Measurements from ENCODE around the gene MYH13. TPM values are rescaled to one million over a fixed set of nuclear protein-coding genes. Genes with fewer than 3 reads are reported as not detected.

Gene MYH13
- total RNA-seq, 2 donors from 2014 or later = not detected

DNA sequence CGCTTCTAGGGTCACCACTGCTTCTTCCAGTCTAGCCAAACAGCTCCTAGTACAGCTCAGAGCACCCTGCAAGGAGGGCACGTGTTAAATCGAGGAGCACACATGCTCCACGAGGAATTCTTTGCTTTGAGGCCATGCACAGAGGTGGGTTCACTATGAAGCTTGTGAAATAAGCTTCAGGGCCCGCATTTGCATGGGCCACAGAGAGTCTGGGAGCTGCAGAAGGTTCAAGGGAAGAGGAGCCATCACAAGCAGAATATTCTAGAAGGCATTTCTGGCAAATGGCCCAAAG, 55.3 kb downstream of the MYH13 start:
- Histone ChIP-seq H3K27ac (no peak overlapping the region), H3K27me3 (no peaks in the 10 kb centered on the region), H3K36me3 (replicated peaks in 1 of 2; ENCODE audit: insufficient read depth in 1 of 2, low read depth in 2 of 2) (no peaks in the 10 kb centered on the region), H3K4me3 (no peak overlapping the region), H3K4me1 (no peaks in the 10 kb centered on the region), H3K9me3 (no peaks in the 10 kb centered on the region)
- ATAC-seq = no peak
- TF ChIP-seq, protein P1, sequence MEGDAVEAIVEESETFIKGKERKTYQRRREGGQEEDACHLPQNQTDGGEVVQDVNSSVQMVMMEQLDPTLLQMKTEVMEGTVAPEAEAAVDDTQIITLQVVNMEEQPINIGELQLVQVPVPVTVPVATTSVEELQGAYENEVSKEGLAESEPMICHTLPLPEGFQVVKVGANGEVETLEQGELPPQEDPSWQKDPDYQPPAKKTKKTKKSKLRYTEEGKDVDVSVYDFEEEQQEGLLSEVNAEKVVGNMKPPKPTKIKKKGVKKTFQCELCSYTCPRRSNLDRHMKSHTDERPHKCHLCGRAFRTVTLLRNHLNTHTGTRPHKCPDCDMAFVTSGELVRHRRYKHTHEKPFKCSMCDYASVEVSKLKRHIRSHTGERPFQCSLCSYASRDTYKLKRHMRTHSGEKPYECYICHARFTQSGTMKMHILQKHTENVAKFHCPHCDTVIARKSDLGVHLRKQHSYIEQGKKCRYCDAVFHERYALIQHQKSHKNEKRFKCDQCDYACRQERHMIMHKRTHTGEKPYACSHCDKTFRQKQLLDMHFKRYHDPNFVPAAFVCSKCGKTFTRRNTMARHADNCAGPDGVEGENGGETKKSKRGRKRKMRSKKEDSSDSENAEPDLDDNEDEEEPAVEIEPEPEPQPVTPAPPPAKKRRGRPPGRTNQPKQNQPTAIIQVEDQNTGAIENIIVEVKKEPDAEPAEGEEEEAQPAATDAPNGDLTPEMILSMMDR (IDR thresholded peaks at IDR 0.05) = no peak
- TF ChIP-seq POLR2A (IDR thresholded peaks at IDR 0.05) = no peak
- intact Hi-C loops (cut with DNase I) = no loop called here
- WGBS, 2 donors = 55 to 72% methylated on average over 5 of the region's 5 CpGs
- no peak for DNase-seq

DNA sequence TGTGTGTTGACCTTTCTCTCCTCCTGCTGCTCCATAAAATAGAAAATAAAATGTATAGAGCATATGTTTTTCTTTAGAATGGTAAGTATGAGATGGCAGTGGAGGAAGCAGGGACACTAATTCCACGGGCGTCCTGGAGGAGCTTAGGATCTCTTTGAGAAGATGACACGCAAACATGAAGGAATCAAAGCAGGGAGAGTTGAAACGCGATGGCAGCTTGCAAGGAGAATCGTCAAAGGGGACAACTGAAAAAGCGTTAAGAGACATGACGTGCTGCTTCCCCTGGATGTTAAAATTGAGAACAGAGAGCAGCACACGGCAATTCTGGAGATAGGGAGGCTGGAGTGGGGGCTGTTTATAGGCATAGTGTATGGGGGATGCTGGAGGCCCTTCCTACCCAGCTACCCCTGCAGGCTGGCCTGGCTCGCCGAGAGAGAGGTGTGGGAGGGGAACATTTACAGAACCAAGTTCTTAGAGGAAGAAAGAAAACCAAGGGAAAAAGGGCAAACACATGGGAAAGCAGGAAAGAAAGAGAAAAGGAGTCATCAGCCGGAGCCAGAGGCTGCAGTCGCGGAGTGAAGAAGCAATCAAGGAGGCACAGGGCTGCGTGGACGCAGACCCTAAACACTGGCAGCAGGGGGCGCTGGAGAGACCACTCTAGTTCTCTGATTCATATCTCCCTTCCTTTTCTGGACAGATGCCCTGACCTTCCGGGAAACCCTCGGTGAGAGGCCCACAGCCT, 55.8 kb downstream of the MYH13 start:
- H3K4me1 ChIP-seq = no peaks in the 10 kb centered on the region
- intact Hi-C loops (cut with DNase I) = no loop called here
- no peaks in the 10 kb centered on the region for H3K36me3 ChIP-seq (replicated peaks in 1 of 2; ENCODE audit: insufficient read depth in 1 of 2, low read depth in 2 of 2)
- ATAC-seq (no peak), DNase-seq (peak; percentile 14 to 74 (median 62))
- 45 to 60% methylated on average over 17 to 19 of the region's 19 CpGs for WGBS, 2 donors
- TF ChIP-seq, protein P1 (IDR thresholded peaks at IDR 0.05) = peak in 4 of 7 experiments; percentile 24 to 58 (median 40)
- no peak for TF ChIP-seq POLR2A (IDR thresholded peaks at IDR 0.05)
- H3K27ac ChIP-seq = no peak overlapping the region
- no peaks in the 10 kb centered on the region for H3K9me3 ChIP-seq
- H3K4me3 ChIP-seq = no peak overlapping the region
- H3K27me3 ChIP-seq = no peaks in the 10 kb centered on the region

DNA sequence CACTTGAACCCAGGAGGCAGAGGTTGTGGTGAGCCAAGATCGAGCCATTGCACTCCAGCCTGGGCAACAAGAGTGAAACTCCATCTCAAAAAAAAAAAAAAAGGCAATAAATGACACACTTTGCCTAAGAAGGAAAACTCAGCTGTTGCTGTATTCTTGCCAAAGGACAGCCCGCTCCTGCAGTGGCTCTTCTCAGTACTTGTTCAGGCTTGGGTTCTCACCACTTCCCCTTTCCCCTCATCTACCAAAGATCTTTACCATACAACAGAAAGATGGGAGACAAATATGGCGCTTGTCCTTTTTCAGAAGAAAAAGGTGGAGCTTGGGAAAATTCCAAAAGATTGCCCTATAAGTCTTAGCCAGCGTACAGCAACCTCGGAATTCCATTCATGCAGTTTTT, 58.5 kb downstream of the MYH13 start:
- TF ChIP-seq POLR2A (IDR thresholded peaks at IDR 0.05) = no peak
- TF ChIP-seq, protein P1 (IDR thresholded peaks at IDR 0.05) = no peak
- Histone ChIP-seq H3K36me3 (replicated peaks in 1 of 2; ENCODE audit: insufficient read depth in 1 of 2, low read depth in 2 of 2) (no peaks in the 10 kb centered on the region), H3K9me3 (no peaks in the 10 kb centered on the region), H3K27ac (no peak overlapping the region), H3K27me3 (no peaks in the 10 kb centered on the region), H3K4me1 (no peaks in the 10 kb centered on the region), H3K4me3 (no peak overlapping the region)
- DNase-seq (no peak), ATAC-seq (no peak)
- WGBS, 2 donors = 63 to 65% methylated on average over 5 of the region's 5 CpGs
- intact Hi-C loops (cut with DNase I) = no loop called here

DNA sequence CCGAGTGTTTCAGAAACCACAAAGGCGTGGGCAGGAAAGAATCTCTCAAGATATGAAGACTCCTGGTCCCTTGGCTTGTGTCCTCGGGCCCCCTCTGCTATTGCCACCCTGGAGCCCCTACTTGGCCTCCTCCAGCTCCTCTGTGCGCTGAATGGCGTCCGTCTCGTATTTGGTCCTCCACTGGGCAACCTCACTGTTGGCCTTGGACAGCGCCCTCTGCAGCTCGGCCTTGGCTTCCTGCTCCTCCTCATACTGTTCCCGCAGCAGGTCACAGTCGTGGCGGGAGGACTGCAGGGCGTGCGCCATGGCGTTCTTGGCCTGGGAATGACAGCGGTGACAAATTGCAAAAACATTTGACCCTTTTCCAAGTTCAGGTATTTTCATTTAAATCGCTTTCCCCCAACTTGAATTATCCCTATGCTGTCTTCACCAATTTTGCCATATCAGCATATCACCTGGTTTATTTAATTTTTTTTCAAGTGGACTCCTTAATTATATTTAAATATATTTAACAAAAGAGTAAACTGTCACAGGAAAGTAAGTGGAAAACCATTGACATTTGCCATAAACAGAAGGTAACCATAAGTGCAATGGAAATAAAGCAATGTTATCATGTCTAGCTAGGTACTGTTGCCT, 59.7 kb downstream of the MYH13 start:
- no peak for ATAC-seq
- H3K27me3 ChIP-seq = no peaks in the 10 kb centered on the region
- intact Hi-C loops (cut with DNase I) = no loop called here
- no peaks in the 10 kb centered on the region for H3K36me3 ChIP-seq (replicated peaks in 1 of 2; ENCODE audit: insufficient read depth in 1 of 2, low read depth in 2 of 2)
- H3K4me3 ChIP-seq = no peak overlapping the region
- no peaks in the 10 kb centered on the region for H3K4me1 ChIP-seq
- 61 to 74% methylated on average over 17 of the region's 17 CpGs for WGBS, 2 donors
- H3K9me3 ChIP-seq = no peaks in the 10 kb centered on the region
- H3K27ac ChIP-seq = no peak overlapping the region
- DNase-seq = no peak
- TF ChIP-seq, protein P1 (IDR thresholded peaks at IDR 0.05) = no peak
- no peak for TF ChIP-seq POLR2A (IDR thresholded peaks at IDR 0.05)

DNA sequence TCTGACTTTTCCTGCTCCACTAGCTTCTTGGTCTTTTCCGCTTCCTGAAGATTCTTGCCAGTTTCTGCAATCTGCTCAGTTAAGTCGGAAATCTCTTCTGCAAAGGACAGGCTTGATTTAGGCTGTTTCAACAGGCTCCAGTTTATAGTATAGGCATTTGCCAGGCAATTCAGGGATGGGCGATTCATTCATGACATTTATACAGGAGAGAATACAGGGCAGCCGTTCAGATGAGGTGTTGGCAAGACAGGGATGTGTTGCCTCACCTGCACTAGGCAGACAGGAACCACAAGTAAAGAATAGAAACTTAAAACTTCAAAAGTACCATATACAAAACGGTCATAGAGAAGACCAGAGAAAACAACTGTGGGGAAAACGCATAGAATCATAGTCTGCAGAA, 61.7 kb downstream of the MYH13 start:
- no peak for TF ChIP-seq POLR2A (IDR thresholded peaks at IDR 0.05)
- TF ChIP-seq, protein P1 (IDR thresholded peaks at IDR 0.05) = no peak
- no peaks in the 10 kb centered on the region for H3K9me3 ChIP-seq
- WGBS, 2 donors = 40 to 50% methylated on average over 6 of the region's 6 CpGs
- H3K4me3 ChIP-seq = no peak overlapping the region
- no peaks in the 10 kb centered on the region for H3K4me1 ChIP-seq
- ATAC-seq (no peak), DNase-seq (no peak)
- H3K27me3 ChIP-seq = no peaks in the 10 kb centered on the region
- intact Hi-C loops (cut with DNase I) = no loop called here
- no peak overlapping the region for H3K27ac ChIP-seq
- no peaks in the 10 kb centered on the region for H3K36me3 ChIP-seq (replicated peaks in 1 of 2; ENCODE audit: insufficient read depth in 1 of 2, low read depth in 2 of 2)

Data from body of pancreas (tissue), 4 donors.